ENCODE data around the gene KRTAP4-6.

DNA sequence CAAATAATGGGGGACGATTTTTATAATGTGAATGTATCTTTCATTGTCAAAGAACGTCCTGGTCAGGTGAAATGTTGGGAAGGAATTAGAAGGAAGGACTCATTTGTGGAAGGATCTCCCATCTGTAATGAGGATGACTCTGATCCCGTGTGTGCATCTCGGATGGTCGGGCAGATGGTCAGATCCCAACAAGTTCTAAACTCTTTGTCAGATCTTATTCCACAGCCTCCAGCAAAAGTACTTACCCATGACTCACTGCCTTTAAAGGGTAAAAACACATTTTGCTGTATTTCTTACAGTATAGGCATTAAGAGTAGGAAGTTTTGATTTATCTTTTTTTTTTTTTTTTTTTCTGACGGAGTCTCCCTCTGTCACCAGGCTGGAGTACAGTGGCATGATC, 41.9 kb downstream of the KRTAP4-6 start:
- TF ChIP-seq, protein P1, sequence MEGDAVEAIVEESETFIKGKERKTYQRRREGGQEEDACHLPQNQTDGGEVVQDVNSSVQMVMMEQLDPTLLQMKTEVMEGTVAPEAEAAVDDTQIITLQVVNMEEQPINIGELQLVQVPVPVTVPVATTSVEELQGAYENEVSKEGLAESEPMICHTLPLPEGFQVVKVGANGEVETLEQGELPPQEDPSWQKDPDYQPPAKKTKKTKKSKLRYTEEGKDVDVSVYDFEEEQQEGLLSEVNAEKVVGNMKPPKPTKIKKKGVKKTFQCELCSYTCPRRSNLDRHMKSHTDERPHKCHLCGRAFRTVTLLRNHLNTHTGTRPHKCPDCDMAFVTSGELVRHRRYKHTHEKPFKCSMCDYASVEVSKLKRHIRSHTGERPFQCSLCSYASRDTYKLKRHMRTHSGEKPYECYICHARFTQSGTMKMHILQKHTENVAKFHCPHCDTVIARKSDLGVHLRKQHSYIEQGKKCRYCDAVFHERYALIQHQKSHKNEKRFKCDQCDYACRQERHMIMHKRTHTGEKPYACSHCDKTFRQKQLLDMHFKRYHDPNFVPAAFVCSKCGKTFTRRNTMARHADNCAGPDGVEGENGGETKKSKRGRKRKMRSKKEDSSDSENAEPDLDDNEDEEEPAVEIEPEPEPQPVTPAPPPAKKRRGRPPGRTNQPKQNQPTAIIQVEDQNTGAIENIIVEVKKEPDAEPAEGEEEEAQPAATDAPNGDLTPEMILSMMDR (IDR thresholded peaks at IDR 0.05), result no peak
- TF ChIP-seq POLR2A (IDR thresholded peaks at IDR 0.05), result no peak
